Fibroblast of villous mesenchyme (primary cell): ENCODE results near the gene ZNF385B. TPM values are rescaled to one million over a fixed set of nuclear protein-coding genes. Genes with fewer than 3 reads are reported as not detected.

Source experiments
- DNase-seq: peaks from one replicate; pipeline ENCODE4 v3.0.0-alpha.2; 2010; ENCODE audit warnings: low read depth
- H3K4me3 ChIP-seq: 2 replicates; pipeline ENCODE4 v1.5.1; 2011; ENCODE audit warnings: low read depth, mild to moderate bottlenecking, low read length
- total RNA-seq: library from RNA; depleted of rRNA; stranded (reverse); fragments of >200 nt; gene quantifications from 2 replicates; pipeline ENCODE4 v1.2.3, GENCODE V29; 2012
- TF ChIP-seq, protein P1 (sequence below): IDR thresholded peaks from 2 replicates; pipeline ENCODE4 v1.5.1; 2012; ENCODE audit warnings: low read depth, mild to moderate bottlenecking, low read length; ENCODE audit not compliant: insufficient read depth

ZNF385B gene
- total RNA-seq, 1 donor: not detected

DNA sequence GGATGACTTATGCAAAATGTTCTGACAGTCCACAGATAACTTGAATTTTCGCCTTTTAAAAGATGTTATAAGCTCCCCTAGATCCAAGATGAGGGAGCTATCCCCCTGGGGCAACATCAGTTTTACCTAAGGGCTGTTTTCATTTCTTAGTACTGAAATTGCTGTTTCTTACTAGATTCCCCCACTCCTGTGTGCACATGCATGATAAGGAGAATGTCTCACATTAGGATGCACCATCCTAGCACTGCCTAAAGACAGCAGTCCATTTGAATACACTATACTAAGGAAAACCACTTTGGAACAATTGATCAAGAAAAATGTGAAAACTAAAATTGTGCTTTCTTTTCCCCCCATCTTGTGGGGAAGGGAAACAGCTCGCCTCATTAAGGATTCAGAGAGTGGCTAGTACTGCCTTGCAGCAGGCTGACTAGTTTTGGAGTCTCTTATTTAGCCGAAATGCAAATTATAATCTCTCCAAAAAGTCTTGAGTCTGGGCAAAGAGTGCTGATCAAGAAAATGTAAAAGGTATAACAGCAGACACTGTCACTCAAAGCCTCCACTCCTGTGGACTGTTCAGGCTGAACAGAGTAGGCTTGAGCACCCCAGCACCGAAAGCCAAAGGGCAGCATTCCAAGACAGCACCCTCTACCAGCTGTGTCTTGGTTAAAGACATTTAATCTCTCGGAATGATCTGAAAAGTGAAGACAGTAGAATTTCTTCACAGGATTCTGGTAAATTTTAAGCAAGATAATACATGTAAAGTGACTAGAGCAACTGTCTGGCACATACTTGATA lies 65.0 kb downstream of the ZNF385B start:
- no peak overlapping the region for H3K4me3 ChIP-seq
- TF ChIP-seq, protein P1, sequence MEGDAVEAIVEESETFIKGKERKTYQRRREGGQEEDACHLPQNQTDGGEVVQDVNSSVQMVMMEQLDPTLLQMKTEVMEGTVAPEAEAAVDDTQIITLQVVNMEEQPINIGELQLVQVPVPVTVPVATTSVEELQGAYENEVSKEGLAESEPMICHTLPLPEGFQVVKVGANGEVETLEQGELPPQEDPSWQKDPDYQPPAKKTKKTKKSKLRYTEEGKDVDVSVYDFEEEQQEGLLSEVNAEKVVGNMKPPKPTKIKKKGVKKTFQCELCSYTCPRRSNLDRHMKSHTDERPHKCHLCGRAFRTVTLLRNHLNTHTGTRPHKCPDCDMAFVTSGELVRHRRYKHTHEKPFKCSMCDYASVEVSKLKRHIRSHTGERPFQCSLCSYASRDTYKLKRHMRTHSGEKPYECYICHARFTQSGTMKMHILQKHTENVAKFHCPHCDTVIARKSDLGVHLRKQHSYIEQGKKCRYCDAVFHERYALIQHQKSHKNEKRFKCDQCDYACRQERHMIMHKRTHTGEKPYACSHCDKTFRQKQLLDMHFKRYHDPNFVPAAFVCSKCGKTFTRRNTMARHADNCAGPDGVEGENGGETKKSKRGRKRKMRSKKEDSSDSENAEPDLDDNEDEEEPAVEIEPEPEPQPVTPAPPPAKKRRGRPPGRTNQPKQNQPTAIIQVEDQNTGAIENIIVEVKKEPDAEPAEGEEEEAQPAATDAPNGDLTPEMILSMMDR: no peak
- DNase-seq: no peak

DNA sequence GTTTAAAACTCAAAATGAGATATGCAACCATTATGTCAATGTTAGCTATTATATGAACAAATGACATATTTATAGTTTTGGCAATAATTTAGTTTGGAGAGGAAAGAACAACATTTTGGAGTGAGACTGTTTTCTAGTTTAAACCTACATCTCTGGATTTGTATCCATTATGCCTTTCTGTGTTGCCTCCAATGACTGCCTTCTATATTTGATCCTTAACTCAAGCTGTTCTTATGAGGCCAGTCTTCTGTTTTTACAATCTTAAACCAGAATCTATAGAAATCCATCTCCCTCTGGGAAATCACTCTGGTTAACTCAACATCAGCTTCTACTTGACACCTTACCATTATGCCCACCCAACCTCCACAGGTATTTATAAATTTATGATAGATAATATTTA lies 67.5 kb downstream of the ZNF385B start:
- TF ChIP-seq, protein P1: no peak
- DNase-seq: no peak
- no peak overlapping the region for H3K4me3 ChIP-seq

DNA sequence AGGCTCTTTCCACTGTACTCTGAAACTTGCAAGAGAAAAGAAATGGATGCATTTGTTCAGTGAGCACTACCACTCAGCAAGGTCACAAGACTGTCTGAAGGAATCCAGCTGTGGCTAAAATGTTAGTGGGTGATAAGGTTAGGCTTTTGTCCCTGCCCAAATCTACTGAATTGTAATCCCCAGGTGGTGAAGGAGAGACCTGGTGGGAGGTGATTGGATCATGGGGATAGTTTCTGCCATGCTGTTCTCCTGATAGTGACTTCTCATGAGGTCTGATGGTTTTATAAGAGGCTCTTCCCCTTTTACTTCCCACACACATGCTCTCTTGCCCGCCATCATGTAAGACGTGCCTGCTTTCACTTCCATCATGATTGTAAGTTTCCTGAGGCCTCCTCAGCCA lies 68.2 kb downstream of the ZNF385B start:
- DNase-seq: no peak
- H3K4me3 ChIP-seq: no peak overlapping the region
- TF ChIP-seq, protein P1: no peak

DNA sequence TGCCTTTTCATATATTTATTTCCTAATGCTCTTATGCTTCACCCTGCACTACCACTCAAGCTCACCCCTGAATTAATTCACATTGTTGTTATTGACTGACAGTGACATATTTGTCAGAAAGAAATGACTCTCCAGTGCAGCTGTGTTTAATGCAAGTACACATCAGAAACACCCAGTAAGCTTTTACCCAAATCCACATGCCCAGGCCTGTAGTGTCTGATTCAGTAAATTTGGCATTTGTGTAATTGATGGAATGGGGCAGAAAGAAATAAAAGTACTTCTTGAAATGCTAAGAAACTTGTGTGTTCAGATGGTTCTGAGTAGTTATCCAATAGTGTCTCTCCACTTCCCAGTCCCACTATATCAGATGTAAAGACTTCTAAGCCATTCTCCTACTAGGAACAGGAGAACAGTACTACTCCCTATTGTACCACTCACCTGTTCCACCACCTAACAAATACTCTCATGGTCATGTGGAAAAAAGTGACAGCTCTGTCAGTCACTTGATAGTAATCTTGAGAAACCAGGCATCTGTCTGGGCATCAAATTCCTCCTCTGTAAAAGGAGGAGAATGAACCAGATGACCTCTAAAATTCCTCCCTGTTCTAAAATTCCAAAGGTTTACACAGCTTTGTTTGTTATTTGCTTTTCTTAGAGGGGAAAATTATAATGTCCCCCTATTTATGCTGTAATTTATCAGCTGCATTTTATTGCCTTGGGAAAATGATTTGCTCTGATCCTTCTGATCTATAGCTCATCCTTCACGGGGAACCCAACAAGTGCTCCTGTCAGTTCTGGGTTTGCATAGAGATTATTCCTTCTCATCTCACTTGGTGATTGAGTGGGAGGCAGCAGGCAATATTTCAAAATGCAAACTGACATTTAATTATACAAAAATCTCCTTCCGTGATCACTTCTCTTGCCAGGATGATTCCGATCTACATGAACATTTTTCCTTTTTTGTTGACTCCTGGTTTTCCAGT lies 70.9 kb downstream of the ZNF385B start:
- no peak for DNase-seq
- H3K4me3 ChIP-seq: no peak overlapping the region
- TF ChIP-seq, protein P1: no peak

DNA sequence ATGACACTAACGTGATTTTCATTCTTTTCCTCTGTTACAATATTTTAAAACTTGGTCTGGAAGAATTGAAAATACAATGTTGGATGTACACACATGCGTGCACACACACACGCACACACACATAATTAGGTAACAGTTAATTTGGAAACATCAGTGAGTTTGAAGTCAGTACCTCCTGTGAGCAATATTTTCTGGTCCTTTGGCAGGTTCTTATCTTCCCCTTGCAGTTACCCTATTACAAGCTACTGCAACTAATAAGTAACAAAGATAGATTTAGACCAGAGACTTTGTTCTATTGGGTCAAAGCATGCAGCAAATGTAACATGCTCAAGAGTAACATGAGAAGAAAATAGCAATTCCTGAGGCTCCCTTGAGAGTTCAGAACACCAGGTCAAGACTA lies 73.3 kb downstream of the ZNF385B start:
- DNase-seq: no peak
- TF ChIP-seq, protein P1: no peak
- H3K4me3 ChIP-seq: no peak overlapping the region

DNA sequence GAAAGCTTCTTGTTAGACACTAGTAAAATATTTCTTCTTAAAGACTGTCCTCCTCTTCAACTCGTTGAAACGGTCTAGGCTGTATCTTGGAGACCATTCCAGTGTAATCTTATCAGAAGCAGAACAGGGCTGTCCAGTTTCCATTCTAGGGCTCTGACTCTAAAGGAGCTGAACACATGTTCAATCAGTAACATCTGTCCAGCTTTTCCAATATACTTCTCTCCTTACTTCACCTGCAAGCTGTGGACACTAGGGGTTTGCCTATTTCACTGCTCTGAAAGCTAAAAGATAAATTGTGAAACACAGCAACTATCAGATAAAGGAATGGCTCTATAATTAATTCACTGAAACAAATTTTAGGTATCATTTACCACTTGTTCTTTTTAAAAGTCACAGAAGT lies 73.8 kb downstream of the ZNF385B start:
- H3K4me3 ChIP-seq: no peak overlapping the region
- TF ChIP-seq, protein P1: no peak
- no peak for DNase-seq
